Mucosa of descending colon (tissue), 3 donors: Measurements from ENCODE around the gene AURKB. TPM values are rescaled to one million over a fixed set of nuclear protein-coding genes. Genes with fewer than 3 reads are reported as not detected.

Source experiments
- ATAC-seq: fragments of 200-7000 bp; cut with Tn5 transposase; one replicate; pipeline ENCODE4 v1.9.1; 2020; ENCODE audit warnings: mild to moderate bottlenecking, moderate library complexity
- DNase-seq, 3 donors: peaks; one replicate each; pipeline ENCODE4 v3.0.0-alpha.2; 2020
- H3K36me3 ChIP-seq: fragments of 200-600 bp; one replicate; pipeline ENCODE4 v1.8.0; 2021; ENCODE audit warnings: low read depth, mild to moderate bottlenecking
- H3K4me1 ChIP-seq: fragments of 200-600 bp; one replicate; pipeline ENCODE4 v1.8.0; 2021; ENCODE audit warnings: low read depth, mild to moderate bottlenecking
- H3K4me3 ChIP-seq: fragments of 200-600 bp; one replicate; pipeline ENCODE4 v1.8.0; 2021; ENCODE audit warnings: mild to moderate bottlenecking
- H3K9me3 ChIP-seq: fragments of 200-600 bp; one replicate; pipeline ENCODE4 v1.8.0; 2021; ENCODE audit warnings: mild to moderate bottlenecking
- intact Hi-C, 2 donors: fragments of 100-400 bp; cut with DNase I in 1 of 2; cut with micrococcal nuclease in 1 of 2; formaldehyde crosslinking; loops; one replicate each; pipeline versions ENCODE4 v1.11.0 to v1.11.1; 2022; cut with DNase I, micrococcal nuclease
- total RNA-seq, 3 donors: library from RNA; stranded (reverse); fragmentation: NEBNext Ultra II Directional in 2 of 3; extraction: Animal tissue kit (Norgen Biotek cat#: 25700) in 2 of 3; gene quantifications; one replicate each; pipeline versions ENCODE4 v1.2.1 to v1.2.4, GENCODE V29; 2021 to 2023
- TF ChIP-seq, protein P1 (sequence below): fragments of 200-600 bp; IDR thresholded peaks from one replicate; pipeline ENCODE4 v1.8.0; 2022; ENCODE audit warnings: antibody characterized with exemption, mild to moderate bottlenecking
- donor health status: DM: no; HTN: no; CAD: no; lungs with moderate emphysema.
- donor health status: DM: no; HTN: no; CAD: no.
- donor health status: DM: no; HTN: yes; CAD: no.

Gene AURKB
- total RNA-seq, 3 donors from 2014 or later = 5.2 to 27.3 (median 5.7) TPM

DNA sequence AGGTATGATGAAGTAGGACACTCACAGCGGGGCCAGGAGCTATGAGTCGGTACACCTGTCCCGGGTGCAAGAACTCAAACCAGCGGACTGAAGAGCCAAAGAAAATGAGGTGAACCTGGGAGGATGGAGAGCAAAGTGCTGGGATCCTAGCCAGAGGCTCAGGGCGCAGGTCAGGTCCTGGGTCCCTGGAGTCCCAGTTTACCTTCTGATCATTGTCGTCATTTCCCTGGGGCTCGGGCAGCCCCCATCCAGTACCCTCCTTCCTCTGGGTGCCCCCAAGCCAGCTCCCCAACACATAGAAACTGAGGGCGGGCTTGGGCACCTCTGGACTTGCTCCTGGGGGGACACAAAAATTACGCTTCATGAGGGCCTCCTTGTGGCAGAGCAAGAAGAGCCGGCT lies 21.3 kb upstream of the AURKB start:
- no peak for DNase-seq
- Histone ChIP-seq H3K9me3 (no peaks in the 10 kb centered on the region), H3K36me3 (peaks cover 12% of the 10 kb centered on the region), H3K4me1 (peaks cover 8% of the 10 kb centered on the region), H3K4me3 (no peak overlapping the region)
- ATAC-seq = no peak
- TF ChIP-seq, protein P1, sequence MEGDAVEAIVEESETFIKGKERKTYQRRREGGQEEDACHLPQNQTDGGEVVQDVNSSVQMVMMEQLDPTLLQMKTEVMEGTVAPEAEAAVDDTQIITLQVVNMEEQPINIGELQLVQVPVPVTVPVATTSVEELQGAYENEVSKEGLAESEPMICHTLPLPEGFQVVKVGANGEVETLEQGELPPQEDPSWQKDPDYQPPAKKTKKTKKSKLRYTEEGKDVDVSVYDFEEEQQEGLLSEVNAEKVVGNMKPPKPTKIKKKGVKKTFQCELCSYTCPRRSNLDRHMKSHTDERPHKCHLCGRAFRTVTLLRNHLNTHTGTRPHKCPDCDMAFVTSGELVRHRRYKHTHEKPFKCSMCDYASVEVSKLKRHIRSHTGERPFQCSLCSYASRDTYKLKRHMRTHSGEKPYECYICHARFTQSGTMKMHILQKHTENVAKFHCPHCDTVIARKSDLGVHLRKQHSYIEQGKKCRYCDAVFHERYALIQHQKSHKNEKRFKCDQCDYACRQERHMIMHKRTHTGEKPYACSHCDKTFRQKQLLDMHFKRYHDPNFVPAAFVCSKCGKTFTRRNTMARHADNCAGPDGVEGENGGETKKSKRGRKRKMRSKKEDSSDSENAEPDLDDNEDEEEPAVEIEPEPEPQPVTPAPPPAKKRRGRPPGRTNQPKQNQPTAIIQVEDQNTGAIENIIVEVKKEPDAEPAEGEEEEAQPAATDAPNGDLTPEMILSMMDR = no peak
- intact Hi-C loops = no loop called here

DNA sequence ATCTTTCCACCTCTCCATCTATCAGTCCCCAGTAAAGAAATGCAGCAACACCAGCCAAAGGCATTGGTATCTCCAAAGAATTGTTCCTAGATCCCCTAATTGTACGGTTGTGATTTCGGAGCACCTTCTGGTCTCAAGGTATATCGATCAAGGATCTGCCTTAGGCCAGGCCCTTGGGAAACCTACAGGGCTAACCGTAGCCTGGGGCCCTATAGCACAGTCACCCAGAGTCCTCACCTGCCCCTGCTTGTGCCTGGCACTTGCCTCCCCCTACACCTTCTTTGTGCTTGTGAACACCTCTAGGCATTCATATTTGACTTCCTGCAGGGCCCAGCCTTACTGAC lies 16.8 kb upstream of the AURKB start:
- no peak for ATAC-seq
- intact Hi-C loops = no loop called here
- H3K4me1 ChIP-seq = peaks cover 20% of the 10 kb centered on the region
- no peak for DNase-seq
- no peaks in the 10 kb centered on the region for H3K9me3 ChIP-seq
- TF ChIP-seq, protein P1 = no peak
- H3K4me3 ChIP-seq = no peak overlapping the region
- H3K36me3 ChIP-seq = no peaks in the 10 kb centered on the region

DNA sequence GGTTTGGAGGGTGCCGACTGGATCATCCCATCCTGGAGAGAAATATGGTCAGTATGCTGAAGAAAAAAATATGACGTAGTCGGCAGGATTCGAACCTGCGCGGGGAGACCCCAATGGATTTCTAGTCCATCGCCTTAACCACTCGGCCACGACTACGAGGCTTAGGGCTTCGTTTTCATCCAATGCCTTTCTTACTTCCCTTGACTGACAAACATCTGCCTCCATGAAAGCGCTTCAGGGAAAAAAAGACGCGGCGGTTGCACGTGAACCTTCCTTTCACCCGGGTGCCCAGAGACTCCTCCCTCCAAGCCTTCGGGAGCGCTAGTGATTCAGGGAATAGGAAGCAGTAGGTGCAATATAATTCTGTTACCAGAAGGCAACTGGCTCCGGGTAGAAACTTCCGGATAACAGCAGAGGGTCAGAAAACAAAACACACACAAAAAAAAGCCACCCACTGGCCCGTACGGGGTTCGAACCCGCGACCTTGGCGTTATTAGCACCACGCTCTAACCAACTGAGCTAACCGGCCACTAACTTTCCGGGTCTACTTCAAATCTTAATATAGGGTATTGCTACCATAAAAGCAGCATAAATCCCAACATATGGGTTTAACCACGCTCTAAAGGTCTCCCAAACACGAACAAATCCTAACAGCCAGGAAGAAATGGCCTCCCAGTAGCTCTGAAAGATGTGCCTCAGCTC lies 16.3 kb upstream of the AURKB start:
- intact Hi-C loops = no loop called here
- Histone ChIP-seq H3K4me1 (peaks cover 20% of the 10 kb centered on the region), H3K36me3 (no peaks in the 10 kb centered on the region), H3K4me3 (no peak overlapping the region), H3K9me3 (no peaks in the 10 kb centered on the region)
- TF ChIP-seq, protein P1 = no peak
- ATAC-seq = peak; percentile 26
- peak; percentile 78 to 82 (median 80) for DNase-seq

DNA sequence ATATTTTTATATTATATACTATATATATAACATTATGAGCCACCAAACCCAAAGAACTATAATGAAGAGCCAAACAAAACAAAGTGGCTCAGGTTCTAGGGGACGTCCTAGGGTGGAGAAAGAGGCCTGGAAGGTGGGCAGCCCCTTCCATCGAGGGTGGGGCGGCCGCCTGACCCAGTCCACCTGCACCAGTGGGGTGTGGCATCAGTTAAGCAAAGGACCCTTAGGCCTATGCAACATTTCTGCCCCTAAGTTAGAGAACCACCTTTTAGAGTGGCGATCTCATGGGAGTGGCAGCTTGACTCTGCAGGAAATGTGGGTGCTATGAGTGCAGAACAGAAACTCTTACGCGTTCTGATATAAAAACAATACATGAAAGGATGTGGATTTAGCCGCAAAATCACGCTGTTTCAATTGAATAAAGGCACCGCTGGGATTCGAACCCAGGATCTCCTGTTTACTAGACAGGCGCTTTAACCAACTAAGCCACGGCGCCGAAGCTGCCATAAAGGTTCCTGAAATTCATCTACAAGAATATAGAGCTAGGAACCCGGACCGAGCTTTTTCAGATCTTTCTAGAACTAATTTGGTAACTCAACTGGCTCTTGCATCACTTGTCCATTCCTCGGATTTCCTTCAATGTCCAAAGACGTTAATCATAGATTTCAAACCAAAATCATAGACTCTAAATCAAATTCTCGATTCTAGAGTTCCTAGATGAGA lies 15.6 kb upstream of the AURKB start:
- Histone ChIP-seq H3K4me3 (no peak overlapping the region), H3K4me1 (peaks cover 20% of the 10 kb centered on the region), H3K36me3 (no peaks in the 10 kb centered on the region), H3K9me3 (no peaks in the 10 kb centered on the region)
- TF ChIP-seq, protein P1 = no peak
- no peak for ATAC-seq
- intact Hi-C loops = no loop called here
- DNase-seq = peak in 2 of 3 donors; percentile 42 to 74

DNA sequence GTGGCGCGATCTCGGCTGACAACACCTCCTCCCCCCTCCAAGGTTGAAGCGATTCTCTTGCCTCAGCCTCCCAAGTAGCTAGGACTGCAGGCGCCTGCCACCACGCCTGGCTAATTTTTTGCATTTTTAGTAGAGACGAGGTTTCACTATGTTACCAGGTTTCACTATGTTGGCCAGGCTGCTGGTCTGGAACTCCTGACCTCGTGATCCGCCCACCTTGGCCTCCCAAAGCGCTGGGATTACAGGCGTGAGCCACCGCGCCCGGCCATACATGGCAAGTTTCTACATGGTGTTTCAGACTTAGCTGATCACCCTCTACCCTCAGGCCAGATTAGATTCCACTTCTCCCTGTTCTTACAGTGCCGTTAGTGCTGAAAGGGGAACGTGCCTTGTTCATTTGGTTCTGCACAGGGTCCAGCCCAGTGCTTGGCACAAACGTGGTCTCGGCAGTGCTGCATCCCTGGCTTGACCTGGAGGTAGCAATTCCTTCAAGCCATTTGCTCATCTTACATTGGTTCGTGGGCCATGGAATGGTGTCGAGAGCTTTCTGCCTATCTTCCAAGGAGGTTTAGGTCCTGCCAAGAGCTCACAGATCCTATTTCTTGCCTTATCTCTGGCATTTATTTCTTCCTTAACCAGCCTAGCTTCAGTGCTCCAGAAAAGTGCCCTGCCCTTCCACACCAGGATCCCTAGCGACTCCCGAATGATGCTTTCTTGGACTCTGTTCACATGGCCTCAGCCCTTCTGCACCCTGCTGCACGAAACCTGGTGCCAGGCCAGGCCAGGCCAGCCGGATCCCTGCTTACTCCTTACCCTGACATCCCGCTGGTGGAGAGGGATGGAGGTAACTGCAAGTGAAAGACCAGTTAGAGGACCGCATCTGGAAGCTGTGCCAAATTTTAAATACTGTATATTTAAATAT lies 14.8 kb upstream of the AURKB start:
- TF ChIP-seq, protein P1 = no peak
- DNase-seq = no peak

More for the DNA sequence above, 14.8 kb upstream of the AURKB start:
- intact Hi-C loops = no loop called here
- Histone ChIP-seq H3K4me3 (no peak overlapping the region), H3K4me1 (peaks cover 20% of the 10 kb centered on the region), H3K36me3 (no peaks in the 10 kb centered on the region), H3K9me3 (no peaks in the 10 kb centered on the region)
- no peak for ATAC-seq
